Lower lobe of right lung (tissue), 2 donors: ENCODE data around the gene TMEM167B. TPM values are rescaled to one million over a fixed set of nuclear protein-coding genes. Genes with fewer than 3 reads are reported as not detected.
"Not testable (repeated sequence)": the region's sequence is repeated elsewhere in the genome, so short reads cannot be mapped to it uniquely, and the experiment has no call there.

Experiments used
- ATAC-seq, 2 donors: fragments of 200-7000 bp; cut with Tn5 transposase; one replicate each; pipeline ENCODE4 v1.9.1; 2020 to 2022; ENCODE audit warnings: mild to moderate bottlenecking in 2 of 2, moderate library complexity in 2 of 2
- DNase-seq: peaks from one replicate; pipeline ENCODE4 v3.0.0-alpha.2; 2020
- H3K27ac ChIP-seq: fragments of 200-600 bp; one replicate; pipeline ENCODE4 v1.8.0; 2022
- H3K27me3 ChIP-seq: fragments of 200-600 bp; one replicate; pipeline ENCODE4 v1.8.0; 2022; ENCODE audit warnings: low read depth
- H3K36me3 ChIP-seq: fragments of 200-600 bp; one replicate; pipeline ENCODE4 v1.8.0; 2022; ENCODE audit warnings: mild to moderate bottlenecking
- H3K4me1 ChIP-seq: fragments of 200-600 bp; one replicate; pipeline ENCODE4 v1.8.0; 2022
- H3K4me3 ChIP-seq: fragments of 200-600 bp; one replicate; pipeline ENCODE4 v1.8.0; 2022; ENCODE audit warnings: mild to moderate bottlenecking
- H3K9me3 ChIP-seq: fragments of 200-600 bp; one replicate; pipeline ENCODE4 v1.8.0; 2022
- intact Hi-C: fragments of 100-400 bp; cut with DNase I; formaldehyde crosslinking; loops from one replicate; pipeline ENCODE4 v1.11.0; 2022
- total RNA-seq: library from RNA; stranded (reverse); fragmentation: NEBNext Ultra II Directional; extraction: Animal tissue kit (Norgen Biotek cat#: 25700); gene quantifications from one replicate; pipeline ENCODE4 v1.2.1, GENCODE V29; 2021
- TF ChIP-seq, protein P1 (sequence below): fragments of 200-600 bp; IDR thresholded peaks from one replicate; pipeline ENCODE4 v1.8.0; 2022; ENCODE audit warnings: antibody characterized with exemption, mild to moderate bottlenecking
- donor health status: DM: no; HTN: yes; CAD: no; lungs with severe emphysema.

Gene TMEM167B
- total RNA-seq, 1 donor from 2014 or later: 45.9 TPM

DNA sequence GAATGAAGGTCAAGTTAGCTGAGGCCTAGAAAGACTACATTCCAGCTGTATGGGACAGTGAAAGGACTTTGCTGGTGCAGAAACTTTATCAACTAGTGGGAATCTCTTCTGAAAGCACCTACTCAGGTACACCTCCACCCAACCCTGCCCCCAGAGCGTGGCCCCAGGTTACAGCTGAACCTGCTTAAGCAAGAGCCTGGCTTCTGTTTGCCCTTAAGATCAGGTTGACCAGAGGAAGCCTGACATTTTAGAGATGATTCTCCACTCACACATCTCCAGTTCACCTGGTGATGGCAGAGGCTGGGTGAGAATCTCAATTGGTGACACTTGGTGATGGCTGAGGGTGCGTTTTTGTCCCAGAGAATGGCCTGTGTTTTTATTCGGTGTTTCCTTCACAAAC, 47.4 kb downstream of the TMEM167B start:
- H3K9me3 ChIP-seq: no peaks in the 10 kb centered on the region
- no peak for DNase-seq
- intact Hi-C loops: no loop called here
- no peaks in the 10 kb centered on the region for H3K27me3 ChIP-seq
- ATAC-seq: no peak
- H3K4me1 ChIP-seq: peaks cover 11% of the 10 kb centered on the region
- H3K27ac ChIP-seq: no peak overlapping the region
- H3K4me3 ChIP-seq: no peak overlapping the region
- TF ChIP-seq, protein P1, sequence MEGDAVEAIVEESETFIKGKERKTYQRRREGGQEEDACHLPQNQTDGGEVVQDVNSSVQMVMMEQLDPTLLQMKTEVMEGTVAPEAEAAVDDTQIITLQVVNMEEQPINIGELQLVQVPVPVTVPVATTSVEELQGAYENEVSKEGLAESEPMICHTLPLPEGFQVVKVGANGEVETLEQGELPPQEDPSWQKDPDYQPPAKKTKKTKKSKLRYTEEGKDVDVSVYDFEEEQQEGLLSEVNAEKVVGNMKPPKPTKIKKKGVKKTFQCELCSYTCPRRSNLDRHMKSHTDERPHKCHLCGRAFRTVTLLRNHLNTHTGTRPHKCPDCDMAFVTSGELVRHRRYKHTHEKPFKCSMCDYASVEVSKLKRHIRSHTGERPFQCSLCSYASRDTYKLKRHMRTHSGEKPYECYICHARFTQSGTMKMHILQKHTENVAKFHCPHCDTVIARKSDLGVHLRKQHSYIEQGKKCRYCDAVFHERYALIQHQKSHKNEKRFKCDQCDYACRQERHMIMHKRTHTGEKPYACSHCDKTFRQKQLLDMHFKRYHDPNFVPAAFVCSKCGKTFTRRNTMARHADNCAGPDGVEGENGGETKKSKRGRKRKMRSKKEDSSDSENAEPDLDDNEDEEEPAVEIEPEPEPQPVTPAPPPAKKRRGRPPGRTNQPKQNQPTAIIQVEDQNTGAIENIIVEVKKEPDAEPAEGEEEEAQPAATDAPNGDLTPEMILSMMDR: no peak
- no peaks in the 10 kb centered on the region for H3K36me3 ChIP-seq

DNA sequence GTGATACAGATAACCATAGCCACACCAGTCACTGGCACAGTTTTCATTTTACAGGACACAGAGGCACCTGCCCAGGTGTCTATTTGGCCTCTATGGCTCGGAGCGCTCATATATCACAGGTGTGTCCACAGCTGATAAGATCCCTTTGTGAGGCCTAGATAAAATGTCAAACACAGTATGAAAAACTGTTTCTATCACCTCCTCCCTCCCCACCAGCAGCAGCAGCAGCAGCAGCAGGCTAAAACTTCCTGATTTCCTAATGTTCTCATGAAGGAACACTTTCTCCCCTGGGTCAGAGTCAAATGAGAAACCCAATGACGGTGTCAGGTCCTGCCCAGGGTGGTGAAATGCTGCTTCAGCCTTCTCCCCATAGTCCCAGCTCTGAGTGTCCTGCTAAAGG, 47.8 kb downstream of the TMEM167B start:
- Histone ChIP-seq H3K4me1 (peaks cover 10% of the 10 kb centered on the region), H3K9me3 (no peaks in the 10 kb centered on the region), H3K36me3 (no peaks in the 10 kb centered on the region), H3K27ac (no peak overlapping the region), H3K4me3 (no peak overlapping the region), H3K27me3 (no peaks in the 10 kb centered on the region)
- ATAC-seq (no peak), DNase-seq (no peak)
- intact Hi-C loops: no loop called here
- TF ChIP-seq, protein P1: no peak

DNA sequence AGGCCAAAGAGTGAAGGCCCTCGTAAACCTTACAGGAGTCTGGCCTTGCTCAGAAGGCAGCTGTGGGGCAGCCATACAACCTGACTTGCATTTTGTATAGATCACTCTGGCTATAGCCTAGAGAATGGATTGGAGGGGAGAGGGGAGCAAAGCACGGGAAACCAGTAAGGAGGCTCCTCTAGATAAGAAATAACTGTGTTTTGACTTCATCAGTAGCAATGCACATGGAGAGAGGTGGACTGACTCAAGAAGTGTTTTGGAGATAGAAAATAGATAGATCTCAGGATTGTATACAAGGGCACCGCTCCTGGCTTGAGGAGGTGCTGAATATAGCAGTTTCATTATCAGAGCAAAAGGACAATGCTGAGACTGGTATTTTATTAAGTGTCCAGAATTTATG, 49.8 kb downstream of the TMEM167B start:
- no peaks in the 10 kb centered on the region for H3K4me1 ChIP-seq
- DNase-seq (no peak), ATAC-seq (no peak)
- TF ChIP-seq, protein P1: no peak
- no peaks in the 10 kb centered on the region for H3K36me3 ChIP-seq
- H3K4me3 ChIP-seq: no peak overlapping the region
- H3K27me3 ChIP-seq: no peaks in the 10 kb centered on the region
- H3K27ac ChIP-seq: no peak overlapping the region
- intact Hi-C loops: no loop called here
- H3K9me3 ChIP-seq: no peaks in the 10 kb centered on the region

DNA sequence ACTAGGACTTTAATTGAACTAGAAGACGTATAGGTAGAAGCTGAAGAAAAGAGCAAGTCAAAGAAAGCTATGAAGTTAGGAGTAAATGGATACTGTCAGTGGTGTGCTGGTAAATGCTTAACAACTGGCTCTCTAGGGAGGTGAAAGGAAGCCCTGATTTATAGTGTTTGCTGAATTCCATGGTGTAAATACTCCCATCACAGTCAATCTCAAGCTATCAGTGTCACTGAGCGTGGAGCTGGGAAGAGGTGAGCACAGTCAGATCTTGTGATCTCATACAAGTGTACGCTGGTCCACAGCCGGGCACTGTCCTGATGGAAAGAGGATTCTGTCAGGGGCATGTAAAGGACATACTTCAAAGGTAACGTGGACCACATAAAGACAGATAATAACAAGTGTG, 51.7 kb downstream of the TMEM167B start:
- no peaks in the 10 kb centered on the region for H3K36me3 ChIP-seq
- no peak overlapping the region for H3K27ac ChIP-seq
- no peak overlapping the region for H3K4me3 ChIP-seq
- H3K9me3 ChIP-seq: no peaks in the 10 kb centered on the region
- ATAC-seq: no peak
- no peaks in the 10 kb centered on the region for H3K4me1 ChIP-seq
- DNase-seq: no peak
- TF ChIP-seq, protein P1: no peak
- H3K27me3 ChIP-seq: no peaks in the 10 kb centered on the region
- intact Hi-C loops: no loop called here

DNA sequence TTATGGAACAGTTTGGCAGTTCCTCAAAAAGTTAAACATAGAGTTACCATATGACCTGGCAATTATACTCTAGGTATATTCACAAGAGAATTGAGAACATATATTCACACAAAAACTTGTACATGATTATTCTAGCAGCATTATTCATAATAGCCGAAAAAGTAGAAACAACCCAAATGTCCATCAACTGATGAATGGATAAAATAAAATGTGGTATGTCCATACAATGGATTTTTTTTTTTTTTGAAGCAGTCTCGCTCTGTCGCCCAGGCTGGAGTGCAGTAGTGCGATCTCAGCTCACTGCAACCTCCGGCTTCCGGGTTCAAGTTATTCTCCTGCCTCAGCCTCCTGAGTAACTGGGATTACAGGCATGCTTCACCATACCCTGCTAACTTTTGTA, 52.2 kb downstream of the TMEM167B start:
- ATAC-seq, H3K36me3 ChIP-seq, DNase-seq, H3K27me3 ChIP-seq, H3K4me1 ChIP-seq, intact Hi-C loops, H3K4me3 ChIP-seq, H3K9me3 ChIP-seq, H3K27ac ChIP-seq: not testable (repeated sequence)

Other genes starting within 250 kb of the TMEM167B start
- 1.3 TPM for gene AKNAD1, start 233.7 kb upstream of the TMEM167B start, total RNA-seq
- 16.5 TPM for gene GPSM2, start 213.8 kb upstream of the TMEM167B start, total RNA-seq
- gene CLCC1, start 127.3 kb upstream of the TMEM167B start, total RNA-seq: 32.1 TPM
- gene WDR47, start 48.7 kb upstream of the TMEM167B start, total RNA-seq: 14.3 TPM
- 38.8 TPM for gene TAF13, start 14.8 kb upstream of the TMEM167B start, total RNA-seq
- 24.4 TPM for gene ELAPOR1, start 23.4 kb downstream of the TMEM167B start, total RNA-seq
- 188 TPM for gene SARS1, start 123.2 kb downstream of the TMEM167B start, total RNA-seq
- 7.2 TPM for gene CELSR2, start 158.8 kb downstream of the TMEM167B start, total RNA-seq
- gene PSRC1, start 192.4 kb downstream of the TMEM167B start, total RNA-seq: 4.2 TPM
- 2.8 TPM for gene MYBPHL, start 216.2 kb downstream of the TMEM167B start, total RNA-seq